Fibroblast of lung (primary cell): ENCODE data around the gene ZFYVE28. TPM values are rescaled to one million over a fixed set of nuclear protein-coding genes. Genes with fewer than 3 reads are reported as not detected.
"Not testable (repeated sequence)": the region's sequence is repeated elsewhere in the genome, so short reads cannot be mapped to it uniquely, and the experiment has no call there.

ENCODE experiments used
- DNase-seq, 2 donors: peaks; one replicate each; pipeline versions ENCODE4 v3.0.0 to v3.0.0-alpha.2; 2010; ENCODE audit warnings: low read depth in 2 of 2
- H2AFZ ChIP-seq: 2 replicates; pipeline ENCODE4 v1.5.1; 2012; ENCODE audit warnings: low read length, control low read depth, inconsistent platforms
- H3K27ac ChIP-seq: 2 replicates; pipeline ENCODE4 v1.5.1; 2011; ENCODE audit warnings: low read length, control low read depth; ENCODE audit not compliant: insufficient read depth
- H3K27me3 ChIP-seq: 2 replicates; pipeline ENCODE4 v1.5.1; 2011; ENCODE audit warnings: mild to moderate bottlenecking, low read length; ENCODE audit not compliant: control insufficient read depth, insufficient read depth
- H3K36me3 ChIP-seq: 2 replicates; pipeline ENCODE4 v1.5.1; 2011; ENCODE audit warnings: low read length; ENCODE audit not compliant: control insufficient read depth, insufficient read depth
- H3K4me1 ChIP-seq: 2 replicates; pipeline ENCODE4 v1.5.1; 2011; ENCODE audit warnings: low read length; ENCODE audit not compliant: control insufficient read depth, insufficient read depth; ENCODE audit errors: extremely low read depth
- H3K4me2 ChIP-seq: 2 replicates; pipeline ENCODE4 v1.5.1; 2011; ENCODE audit warnings: low read length, control low read depth; ENCODE audit not compliant: insufficient read depth; ENCODE audit errors: extremely low read depth
- H3K4me3 ChIP-seq, 4 experiments: fragments of 200-600 bp in 1 of 4; sonication (generic) in 1 of 4; replicated peaks in 1 of 4; 2 replicates each; pipeline ENCODE4 v1.5.1; 2011 to 2016; ENCODE audit warnings: low read length in 4 of 4, low read depth in 3 of 4, mild to moderate bottlenecking in 3 of 4, control low read depth in 2 of 4, inconsistent platforms in 1 of 4, mixed read lengths in 1 of 4; ENCODE audit not compliant: insufficient read depth in 1 of 4; ENCODE audit errors: control extremely low read depth in 1 of 4
- H3K79me2 ChIP-seq: 2 replicates; pipeline ENCODE4 v1.5.1; 2012; ENCODE audit warnings: mild to moderate bottlenecking, low read length, inconsistent platforms; ENCODE audit not compliant: control insufficient read depth, insufficient read depth
- H3K9ac ChIP-seq: 2 replicates; pipeline ENCODE4 v1.5.1; 2011; ENCODE audit warnings: mild to moderate bottlenecking, low read length, control low read depth; ENCODE audit not compliant: insufficient read depth
- H3K9me3 ChIP-seq: 2 replicates; pipeline ENCODE4 v1.5.1; 2012; ENCODE audit warnings: low read depth, low read length; ENCODE audit not compliant: control insufficient read depth, insufficient read depth
- H4K20me1 ChIP-seq: 2 replicates; pipeline ENCODE4 v1.5.1; 2011; ENCODE audit warnings: low read length; ENCODE audit not compliant: control insufficient read depth, insufficient read depth; ENCODE audit errors: extremely low read depth
- EZH2 ChIP-seq: IDR thresholded peaks from 2 replicates; pipeline ENCODE4 v1.5.1; 2012; ENCODE audit warnings: low read length, control low read depth, mild to moderate bottlenecking; ENCODE audit errors: missing control alignments
- polyA minus RNA-seq: library from RNA; depleted of rRNA, polyadenylated mRNA; stranded (reverse); fragments of >200 nt; gene quantifications from 2 replicates; pipeline ENCODE4 v1.2.3, GENCODE V29; 2011; ENCODE audit warnings: low replicate concordance
- polyA plus RNA-seq, 2 donors: library from polyadenylated mRNA; depleted of rRNA in 1 of 2; stranded (reverse) in 1 of 2; unstranded in 1 of 2; fragments of >200 nt; gene quantifications; 2 replicates each; pipeline ENCODE4 v1.2.1, GENCODE V29; 2011 to 2012; ENCODE audit warnings: missing spikeins in 1 of 2
- total RNA-seq: library from RNA; depleted of rRNA; stranded (reverse); fragments of >200 nt; gene quantifications from 2 replicates; pipeline ENCODE4 v1.2.1, GENCODE V29; 2014
- TF ChIP-seq, protein P1 (sequence below), 2 donors: IDR thresholded peaks in 1 of 2; conservative IDR thresholded peaks in 1 of 2; 1 replicate in 1 of 2; 2 replicates in 1 of 2; pipeline ENCODE4 v1.5.1; 2011 to 2012; ENCODE audit warnings: low read length in 2 of 2, control low read depth in 1 of 2, inconsistent platforms in 1 of 2, low read depth in 1 of 2, mild to moderate bottlenecking in 1 of 2

Gene ZFYVE28
- total RNA-seq (8.2 and 11.6 TPM in 2 replicates), polyA plus RNA-seq (2.4 and 5.0 TPM in 2 replicates), polyA minus RNA-seq (2.7 and 6.6 TPM in 2 replicates)
- 2.6 and 7.2 TPM in 2 replicates for polyA plus RNA-seq (2012)

DNA sequence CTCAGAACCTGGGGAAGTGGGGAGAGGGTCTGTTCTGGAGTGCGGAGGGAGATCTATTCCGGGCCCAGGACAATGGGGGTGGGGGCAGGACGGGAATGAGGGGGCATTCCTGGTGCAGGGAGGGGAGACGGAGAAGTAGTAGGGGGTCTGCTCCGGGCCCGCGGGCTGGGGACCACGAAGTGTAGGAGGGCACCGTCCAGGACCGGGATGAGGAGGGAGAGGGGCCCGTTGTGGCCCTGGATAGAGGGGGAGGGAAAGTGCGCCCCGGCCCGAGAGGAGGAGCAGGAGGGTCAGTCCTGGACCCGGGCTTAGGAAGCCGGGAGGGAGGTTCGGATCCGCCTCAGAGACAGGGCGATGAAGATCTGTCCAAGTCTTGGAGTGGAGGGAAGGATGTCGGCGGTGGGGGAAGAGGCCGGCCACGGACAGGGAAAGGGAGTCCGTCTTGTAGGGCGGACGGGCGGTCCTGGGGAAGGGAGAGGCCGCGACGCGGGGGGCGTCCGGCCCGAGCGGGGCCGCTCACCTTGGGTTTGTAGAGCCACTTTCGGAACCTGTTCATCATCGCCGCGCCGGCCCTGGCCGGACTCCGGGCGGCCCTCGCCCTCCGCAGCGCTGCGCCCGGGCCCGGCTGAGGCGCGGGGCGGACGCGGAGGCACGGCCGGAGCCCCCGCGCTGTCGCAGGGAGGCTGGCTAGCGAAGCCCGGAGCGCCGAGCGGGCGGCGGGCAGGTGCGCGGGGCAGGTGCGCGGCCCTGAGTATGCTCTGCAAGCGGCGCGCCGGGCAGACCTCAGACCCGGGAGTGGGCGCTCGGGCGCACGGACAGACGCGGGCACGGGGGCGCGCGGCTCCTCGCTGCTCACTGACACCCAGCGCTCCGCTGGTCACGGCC is at the start of gene ZFYVE28:
ZFYVE28 (minus strand) TSS at position 881 of the 885 bp plus-strand sequence; CDS start at position 559, 322 bp downstream.
- peak within 1 kb of the TSS; percentile 39 to 62 (median 57) for H3K4me3 ChIP-seq
- TF ChIP-seq, protein P1, sequence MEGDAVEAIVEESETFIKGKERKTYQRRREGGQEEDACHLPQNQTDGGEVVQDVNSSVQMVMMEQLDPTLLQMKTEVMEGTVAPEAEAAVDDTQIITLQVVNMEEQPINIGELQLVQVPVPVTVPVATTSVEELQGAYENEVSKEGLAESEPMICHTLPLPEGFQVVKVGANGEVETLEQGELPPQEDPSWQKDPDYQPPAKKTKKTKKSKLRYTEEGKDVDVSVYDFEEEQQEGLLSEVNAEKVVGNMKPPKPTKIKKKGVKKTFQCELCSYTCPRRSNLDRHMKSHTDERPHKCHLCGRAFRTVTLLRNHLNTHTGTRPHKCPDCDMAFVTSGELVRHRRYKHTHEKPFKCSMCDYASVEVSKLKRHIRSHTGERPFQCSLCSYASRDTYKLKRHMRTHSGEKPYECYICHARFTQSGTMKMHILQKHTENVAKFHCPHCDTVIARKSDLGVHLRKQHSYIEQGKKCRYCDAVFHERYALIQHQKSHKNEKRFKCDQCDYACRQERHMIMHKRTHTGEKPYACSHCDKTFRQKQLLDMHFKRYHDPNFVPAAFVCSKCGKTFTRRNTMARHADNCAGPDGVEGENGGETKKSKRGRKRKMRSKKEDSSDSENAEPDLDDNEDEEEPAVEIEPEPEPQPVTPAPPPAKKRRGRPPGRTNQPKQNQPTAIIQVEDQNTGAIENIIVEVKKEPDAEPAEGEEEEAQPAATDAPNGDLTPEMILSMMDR (conservative IDR thresholded peaks at IDR 0.05 in 1 of 2, IDR thresholded peaks at IDR 0.05 in 1 of 2; ENCODE audit: low read depth in 1 of 2, low read length in 2 of 2): no peak
- peak; percentile 71 for TF ChIP-seq EZH2
- peaks cover 7% of the 10 kb centered on the region for H3K4me1 ChIP-seq
- peak within 1 kb of the TSS; percentile 95 for H3K4me2 ChIP-seq
- H3K27ac ChIP-seq: peak within 1 kb of the TSS; percentile 46
- H3K79me2 ChIP-seq: peaks cover 5% of the 10 kb centered on the region
- peak within 1 kb of the TSS; percentile 10 for H2AFZ ChIP-seq
- H3K27me3 ChIP-seq: peaks cover 17% of the 10 kb centered on the region
- no peaks in the 10 kb centered on the region for H4K20me1 ChIP-seq
- no peaks in the 10 kb centered on the region for H3K36me3 ChIP-seq
- no peaks in the 10 kb centered on the region for H3K9me3 ChIP-seq
- DNase-seq: no peak
- H3K9ac ChIP-seq: peak within 1 kb of the TSS; percentile 34

GRCh38 chr4:2465544-2465943 is 47.1 kb upstream of the ZFYVE28 start:
- not testable (repeated sequence) for H3K4me2 ChIP-seq, H3K9me3 ChIP-seq, DNase-seq, H4K20me1 ChIP-seq, H3K27ac ChIP-seq, H3K36me3 ChIP-seq, H2AFZ ChIP-seq, H3K4me3 ChIP-seq, H3K27me3 ChIP-seq, H3K4me1 ChIP-seq, H3K9ac ChIP-seq
- peaks cover 22% of the 10 kb centered on the region for H3K79me2 ChIP-seq

GRCh38 chr4:2465032-2465431 is 46.6 kb upstream of the ZFYVE28 start:
- H3K9ac ChIP-seq: no peak overlapping the region

More at GRCh38 chr4:2465032-2465431, 46.6 kb upstream of the ZFYVE28 start:
- no peak overlapping the region for H2AFZ ChIP-seq
- H3K9me3 ChIP-seq: no peaks in the 10 kb centered on the region
- TF ChIP-seq, protein P1 (conservative IDR thresholded peaks at IDR 0.05 in 1 of 2, IDR thresholded peaks at IDR 0.05 in 1 of 2; ENCODE audit: low read depth in 1 of 2, low read length in 2 of 2): no peak
- TF ChIP-seq EZH2: no peak
- H3K27me3 ChIP-seq: no peaks in the 10 kb centered on the region
- DNase-seq: no peak
- no peaks in the 10 kb centered on the region for H4K20me1 ChIP-seq
- peaks cover 4% of the 10 kb centered on the region for H3K4me1 ChIP-seq
- no peaks in the 10 kb centered on the region for H3K36me3 ChIP-seq
- H3K79me2 ChIP-seq: peaks cover 17% of the 10 kb centered on the region
- no peak overlapping the region for H3K4me2 ChIP-seq
- no peak overlapping the region for H3K27ac ChIP-seq
- H3K4me3 ChIP-seq: no peak overlapping the region
